Activated CD4-positive, alpha-beta T cell treated with anti-CD3 and anti-CD28 coated beads, Interleukin-2, Interleukin-6, amounts not matched to agents 100 ng/mL and 50 ng/mL, durations not matched to agents 16 hours and 8 hours (primary cell): ENCODE measurements around the gene KIF3B.
"Not testable (repeated sequence)": the region's sequence is repeated elsewhere in the genome, so short reads cannot be mapped to it uniquely, and the experiment has no call there.

Source experiments
- DNase-seq: peaks from one replicate; pipeline ENCODE4 v3.0.0-alpha.2; 2020

KIF3B gene

DNA sequence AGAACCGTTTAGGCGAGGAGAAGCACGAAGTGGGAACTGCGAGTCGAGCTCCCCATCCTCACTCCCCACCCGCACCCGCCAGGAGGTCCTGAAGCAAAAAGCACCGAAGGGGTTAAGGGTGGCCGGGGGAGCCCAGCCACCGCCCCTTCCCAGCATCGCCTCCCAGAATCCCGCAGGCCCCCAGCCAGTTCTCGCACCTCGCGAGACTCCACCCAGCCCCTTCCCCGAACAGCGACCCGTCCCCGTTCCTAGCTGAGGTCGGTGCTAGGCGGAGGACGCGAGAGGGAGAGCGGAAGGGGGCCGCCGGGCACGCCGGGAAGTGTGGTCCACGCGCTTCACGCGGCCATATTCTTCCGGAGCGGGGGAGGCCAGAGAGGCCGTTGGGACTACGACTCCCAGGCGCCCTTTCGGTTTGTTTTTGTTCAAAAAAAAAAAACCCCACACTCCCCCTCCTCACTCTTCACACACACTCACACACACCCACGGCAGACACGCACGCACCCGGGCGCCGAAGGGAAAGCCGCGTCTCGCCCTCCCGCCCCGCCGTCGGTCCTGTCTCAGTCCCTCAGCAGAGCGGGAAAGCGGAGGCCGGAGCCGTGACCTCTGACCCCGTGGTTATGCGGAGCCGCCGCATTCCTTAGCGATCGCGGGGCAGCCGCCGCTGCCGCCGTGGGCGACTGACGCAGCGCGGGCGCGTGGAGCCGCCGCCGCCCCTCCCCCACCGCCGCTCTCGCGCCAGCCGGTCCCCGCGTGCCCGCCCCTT is 80.6 kb downstream of the KIF3B start, which contains the start of gene ASXL1:
Gene ASXL1 (plus strand): TSS at position 463 of the 763 bp plus-strand sequence. CDS start 445 bp downstream, outside the sequence.
- DNase-seq: peak; percentile 99

DNA sequence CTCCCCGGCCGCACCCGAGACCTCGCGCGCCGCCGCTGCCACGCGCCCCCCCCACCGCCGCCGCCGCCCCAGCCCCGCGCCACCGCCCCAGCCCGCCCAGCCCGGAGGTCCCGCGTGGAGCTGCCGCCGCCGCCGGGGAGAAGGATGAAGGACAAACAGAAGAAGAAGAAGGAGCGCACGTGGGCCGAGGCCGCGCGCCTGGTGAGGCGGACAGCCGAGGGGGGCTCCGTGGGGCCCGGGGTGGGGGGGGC is 81.1 kb downstream of the KIF3B start:
- no peak for DNase-seq

DNA sequence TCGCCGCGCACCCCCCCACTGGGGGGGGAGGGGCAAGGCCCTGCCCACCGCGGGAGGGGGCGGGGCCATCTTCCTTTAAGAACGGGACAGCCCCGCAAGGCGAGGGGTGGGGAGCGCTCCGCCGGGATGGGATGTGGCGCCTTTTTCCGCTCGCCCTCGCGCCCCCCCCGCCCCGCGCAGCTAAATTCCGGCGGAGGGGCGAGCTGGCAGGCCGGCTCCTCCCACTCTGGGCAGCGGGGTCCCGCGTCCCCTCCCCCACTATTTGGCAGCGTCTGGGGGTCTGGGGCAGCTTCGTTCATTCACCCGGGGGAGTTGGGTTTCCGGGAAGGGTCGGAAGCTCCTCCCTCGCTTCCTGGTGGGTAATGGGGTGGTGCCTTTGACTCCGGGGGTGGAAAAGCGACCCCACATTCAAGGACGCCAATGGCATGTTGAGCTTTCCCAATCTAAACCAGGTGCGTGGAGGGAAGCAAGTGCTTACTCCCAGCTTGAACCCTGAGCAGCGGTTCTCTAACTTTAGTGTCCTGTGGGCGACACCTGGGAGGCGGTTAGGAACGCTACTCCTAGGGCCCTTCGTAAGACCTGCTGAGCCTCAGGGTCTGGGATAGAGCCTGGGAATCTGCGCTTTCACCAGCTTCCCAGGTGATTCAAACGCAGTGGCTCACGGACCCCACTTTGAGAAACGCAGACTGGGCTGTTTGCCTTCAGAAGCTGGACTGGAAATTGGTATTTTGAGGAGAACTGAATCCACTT is 81.6 kb downstream of the KIF3B start:
- peak; percentile 86 for DNase-seq

DNA sequence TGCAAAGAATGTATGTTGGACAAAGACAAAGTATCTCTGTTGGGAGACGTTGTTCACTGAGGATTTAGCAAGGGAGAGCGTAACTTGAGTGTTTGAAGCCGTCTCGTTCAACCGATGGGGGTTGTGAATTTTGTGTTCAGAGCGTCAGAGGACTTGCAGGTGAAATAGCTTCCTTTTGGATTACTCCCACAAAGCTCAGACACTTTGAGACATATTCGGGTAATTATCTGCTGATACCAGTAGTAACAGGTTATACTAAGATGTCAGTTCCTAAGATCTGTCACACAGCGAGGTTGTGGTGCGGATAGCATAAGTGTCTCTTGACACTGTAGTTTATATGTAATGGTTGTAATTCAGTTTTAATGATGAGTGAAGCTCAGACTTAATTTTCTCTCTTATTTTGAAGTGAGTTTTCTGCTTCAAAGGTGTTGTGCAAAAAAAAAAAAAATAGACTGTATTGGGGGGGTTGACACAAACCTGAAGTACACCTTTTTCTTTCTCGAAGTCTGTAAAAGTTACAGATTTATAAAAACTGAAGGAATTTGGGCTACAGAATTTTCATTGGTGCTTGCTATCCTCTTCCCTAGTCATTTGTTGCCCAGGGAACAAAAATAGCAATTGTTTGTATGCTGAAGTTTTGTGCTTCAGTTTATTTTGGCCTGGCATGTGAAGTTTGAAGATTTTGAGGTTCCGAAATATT is 82.3 kb downstream of the KIF3B start:
- peak; percentile 36 for DNase-seq

DNA sequence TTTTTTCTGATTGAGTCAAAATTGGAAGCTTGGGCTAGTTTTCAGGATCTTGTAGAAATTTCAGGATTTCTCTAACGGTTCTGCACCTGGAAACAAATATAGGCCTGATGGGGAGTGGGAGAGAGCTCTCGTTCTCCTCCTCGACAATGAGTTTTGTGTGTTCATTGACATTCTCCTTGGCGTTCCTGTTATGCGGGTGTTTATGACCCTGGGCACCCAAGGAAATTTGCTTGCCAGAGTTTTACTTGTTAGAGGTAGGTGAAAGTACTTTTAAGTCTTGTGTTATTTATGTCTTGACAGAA is 82.8 kb downstream of the KIF3B start:
- DNase-seq: no peak

DNA sequence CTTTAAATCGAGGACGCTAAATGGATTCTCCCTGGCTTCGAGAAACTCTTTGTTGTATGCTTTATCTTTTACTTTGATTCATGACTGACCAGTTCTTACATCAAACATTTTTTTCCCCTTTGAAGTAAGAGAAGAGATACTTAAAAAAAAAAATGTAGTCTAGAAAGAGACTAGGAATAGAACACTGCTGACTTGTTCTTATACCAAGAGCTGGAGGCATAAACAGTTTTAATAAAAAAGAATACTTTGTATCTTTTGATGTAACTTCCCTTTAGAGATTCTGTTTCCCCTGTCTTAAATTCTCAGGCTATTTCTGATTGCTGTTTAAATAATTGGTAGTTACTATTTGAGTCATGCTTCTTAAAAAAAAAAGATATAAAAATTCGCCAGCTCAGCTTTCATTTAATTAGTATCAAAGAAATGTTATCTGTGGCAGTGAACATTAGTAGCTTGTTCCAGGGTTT is 85.5 kb downstream of the KIF3B start:
- no peak for DNase-seq

DNA sequence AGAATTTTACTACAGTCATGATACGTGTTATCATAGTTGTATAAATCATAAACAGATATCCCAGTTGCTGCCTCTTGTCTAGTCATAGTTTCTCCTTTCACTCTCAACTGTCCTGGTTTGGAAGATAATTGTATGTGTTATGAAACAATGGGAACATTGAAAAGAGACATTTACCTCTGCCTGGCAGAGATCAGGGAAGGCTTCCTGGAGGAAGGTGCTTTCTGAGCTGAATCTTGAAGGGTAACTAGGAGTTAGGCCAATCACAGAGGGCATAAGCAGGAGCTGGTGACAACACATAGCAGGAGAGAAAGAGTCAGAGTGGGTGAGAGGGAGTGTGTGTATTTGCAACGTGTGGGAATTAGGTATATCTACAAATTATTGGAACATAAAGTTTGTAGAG is 86.0 kb downstream of the KIF3B start:
- DNase-seq: no peak

DNA sequence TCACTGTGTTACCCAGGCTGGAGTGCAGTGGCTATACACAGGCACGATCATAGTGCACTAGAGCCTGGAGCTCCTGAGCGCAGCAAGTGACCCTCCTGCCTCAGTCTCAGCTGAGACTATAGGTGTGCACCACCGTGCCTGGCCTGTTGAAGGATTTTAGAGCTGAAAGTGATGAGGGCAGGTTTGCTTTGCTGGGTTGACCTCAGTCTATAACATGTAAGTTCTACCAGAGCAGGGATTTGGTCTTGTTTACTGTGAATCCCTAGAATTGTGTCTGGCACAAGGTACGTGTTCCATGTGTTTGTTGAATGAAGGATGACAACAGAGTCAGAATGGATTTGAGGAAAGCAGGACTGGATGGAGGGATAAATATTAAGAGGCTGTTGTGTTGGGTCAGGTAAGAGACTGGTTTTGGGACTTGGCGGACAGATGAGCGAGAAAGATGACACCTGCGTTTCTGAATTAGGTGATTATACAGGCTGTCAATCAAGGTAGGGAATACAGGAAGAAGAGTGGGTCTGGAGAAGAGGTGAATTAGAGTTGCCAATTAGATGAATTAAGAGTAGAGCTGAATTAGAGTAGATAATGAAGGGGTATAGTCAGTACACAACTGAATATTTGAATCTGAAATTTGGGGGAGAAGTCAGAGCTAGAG is 87.2 kb downstream of the KIF3B start:
- DNase-seq: no peak

DNA sequence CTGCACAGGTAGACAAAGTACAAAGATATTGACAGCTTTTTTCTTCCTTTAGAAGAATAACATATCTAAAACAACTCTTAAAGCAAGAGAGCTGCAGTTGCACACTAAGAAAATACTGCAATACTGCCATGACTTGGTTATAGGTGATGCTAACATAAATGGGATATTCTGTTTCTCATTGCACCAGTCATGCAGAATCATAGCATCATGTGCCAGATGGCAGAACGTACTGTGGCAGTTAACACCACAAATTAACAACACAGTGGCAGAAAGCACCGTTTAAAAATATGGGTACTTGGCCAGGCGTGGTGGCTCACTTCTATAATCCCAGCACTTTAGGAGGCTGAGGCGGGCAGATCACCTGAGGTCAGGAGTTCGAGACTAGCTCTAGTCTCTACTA is 88.1 kb downstream of the KIF3B start:
- DNase-seq: no peak

DNA sequence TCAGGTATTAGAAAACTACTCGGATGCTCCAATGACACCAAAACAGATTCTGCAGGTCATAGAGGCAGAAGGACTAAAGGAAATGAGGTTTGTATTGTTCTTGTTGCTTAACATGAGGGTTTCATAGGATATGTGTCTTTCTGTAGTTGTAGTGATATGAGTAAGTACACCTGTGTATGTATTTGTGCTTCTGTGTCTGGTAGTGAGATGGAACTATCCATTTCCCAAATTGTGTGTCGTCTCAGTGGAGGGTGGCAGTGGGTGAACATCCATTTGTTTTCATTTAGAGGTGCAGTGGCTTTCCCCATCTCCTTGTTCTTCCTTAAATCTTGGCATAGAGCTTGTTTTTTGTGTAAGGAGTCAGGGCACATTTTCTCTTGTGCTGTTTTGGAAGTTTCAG is 88.9 kb downstream of the KIF3B start:
- peak; percentile 45 for DNase-seq

DNA sequence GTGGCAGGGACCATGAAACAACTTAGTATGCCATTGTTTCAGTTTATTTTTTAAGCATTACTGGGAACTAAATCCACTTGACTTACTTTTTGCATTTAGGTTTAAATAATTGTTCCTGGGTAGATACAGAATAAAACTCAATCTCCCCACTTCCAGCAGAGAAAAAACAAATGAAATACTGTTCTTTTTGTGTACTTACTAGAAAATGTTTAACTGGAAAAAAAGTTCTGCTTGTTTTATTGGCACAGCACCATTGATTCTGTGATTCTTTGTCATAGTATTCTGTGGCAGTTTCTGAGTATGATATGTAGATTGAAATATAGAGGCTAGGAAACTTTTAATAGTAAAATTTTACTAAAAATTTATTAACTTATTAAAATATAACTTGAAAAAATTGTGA is 90.9 kb downstream of the KIF3B start:
- DNase-seq: no peak

DNA sequence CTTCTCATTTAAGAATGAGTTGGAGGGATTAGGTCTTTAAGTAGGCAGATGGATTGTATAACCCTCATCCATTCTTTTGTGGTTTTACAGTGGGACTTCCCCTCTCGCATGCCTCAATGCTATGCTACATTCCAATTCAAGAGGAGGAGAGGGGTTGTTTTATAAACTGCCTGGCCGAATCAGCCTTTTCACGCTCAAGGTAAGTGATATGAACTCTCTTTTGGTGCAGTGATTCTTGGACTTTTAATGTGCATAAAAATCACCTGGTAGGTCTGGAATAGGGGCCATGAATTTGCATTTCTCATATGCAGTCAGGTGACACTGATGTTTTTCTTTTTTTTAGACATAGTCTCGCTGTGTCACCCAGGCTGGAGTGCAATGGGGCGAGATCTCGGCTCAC is 91.5 kb downstream of the KIF3B start:
- no peak for DNase-seq

DNA sequence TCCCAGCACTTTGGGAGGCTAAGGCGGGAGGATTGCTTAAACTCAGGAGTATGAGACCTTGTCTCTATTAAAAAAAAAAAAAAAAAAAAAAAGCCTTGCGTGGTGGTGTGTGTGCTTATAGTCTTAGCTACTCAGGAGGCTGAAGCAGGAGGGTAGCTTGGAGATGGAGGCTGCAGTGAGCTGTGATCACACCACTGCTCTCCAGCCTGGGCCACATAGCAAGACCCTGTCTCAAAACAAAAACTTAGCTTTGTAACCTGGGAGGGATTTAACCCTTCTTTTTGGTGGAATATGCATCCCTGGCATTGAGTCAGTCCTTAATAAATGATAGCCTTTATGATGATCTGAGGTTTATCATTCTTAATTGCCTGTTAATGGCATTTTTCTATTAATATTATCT is 93.4 kb downstream of the KIF3B start:
- DNase-seq: no peak

DNA sequence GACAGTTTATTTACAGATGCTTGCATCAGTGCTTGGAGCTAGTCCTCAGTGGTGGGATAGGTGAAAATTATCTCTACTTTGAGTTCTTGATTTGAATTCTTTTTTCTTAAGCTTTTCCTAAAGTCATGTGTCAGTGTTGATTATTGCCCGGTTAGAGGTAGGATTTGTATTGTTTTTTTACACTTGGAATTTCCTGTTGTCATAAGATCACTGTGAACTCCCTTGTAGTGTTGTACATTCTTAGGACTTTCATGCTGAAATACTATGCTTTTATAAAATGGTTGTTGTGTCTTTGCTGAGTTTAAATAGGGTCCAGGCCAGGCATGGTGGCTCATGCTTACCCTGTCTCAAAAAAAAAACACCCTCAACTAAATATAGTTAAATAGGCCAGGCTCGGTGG is 101.0 kb downstream of the KIF3B start:
- no peak for DNase-seq

DNA sequence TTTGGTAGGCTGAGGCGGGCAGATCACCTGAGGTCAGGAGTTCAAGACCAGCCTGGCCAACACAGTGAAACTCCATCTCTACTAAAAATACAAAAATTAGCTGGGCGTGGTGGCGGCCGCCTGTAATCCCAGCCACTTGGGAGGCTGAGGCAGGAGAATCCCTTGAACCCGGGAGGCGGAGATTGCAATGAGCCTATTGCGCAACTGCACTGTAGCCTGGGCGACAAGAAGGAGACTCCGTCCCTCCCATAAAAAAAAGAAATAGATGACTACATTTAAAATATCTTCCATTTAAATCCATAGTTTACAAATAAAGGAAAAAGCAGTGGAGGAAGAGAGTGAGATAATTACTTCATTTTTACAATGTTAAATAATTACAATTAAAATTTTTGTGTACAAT is 102.6 kb downstream of the KIF3B start:
- not testable (repeated sequence) for DNase-seq

DNA sequence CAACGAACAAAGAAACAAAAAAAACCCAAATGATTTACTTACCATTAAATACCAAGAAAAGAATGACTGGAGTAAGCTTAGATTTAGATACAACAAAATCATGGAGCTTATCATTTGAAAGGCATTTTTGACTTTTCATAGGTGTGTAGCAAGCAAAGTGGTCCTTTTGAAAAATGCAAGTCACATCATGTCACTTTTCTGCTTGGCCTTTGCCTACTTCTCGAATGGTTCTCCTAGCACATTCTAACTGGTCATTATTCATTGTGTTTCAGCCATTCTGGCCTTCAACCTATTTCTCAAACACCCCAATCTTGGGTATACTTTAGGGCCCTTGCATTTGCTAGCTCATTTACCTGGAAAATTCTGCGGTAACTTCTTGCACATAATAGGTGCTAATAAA is 103.3 kb downstream of the KIF3B start:
- DNase-seq: no peak

DNA sequence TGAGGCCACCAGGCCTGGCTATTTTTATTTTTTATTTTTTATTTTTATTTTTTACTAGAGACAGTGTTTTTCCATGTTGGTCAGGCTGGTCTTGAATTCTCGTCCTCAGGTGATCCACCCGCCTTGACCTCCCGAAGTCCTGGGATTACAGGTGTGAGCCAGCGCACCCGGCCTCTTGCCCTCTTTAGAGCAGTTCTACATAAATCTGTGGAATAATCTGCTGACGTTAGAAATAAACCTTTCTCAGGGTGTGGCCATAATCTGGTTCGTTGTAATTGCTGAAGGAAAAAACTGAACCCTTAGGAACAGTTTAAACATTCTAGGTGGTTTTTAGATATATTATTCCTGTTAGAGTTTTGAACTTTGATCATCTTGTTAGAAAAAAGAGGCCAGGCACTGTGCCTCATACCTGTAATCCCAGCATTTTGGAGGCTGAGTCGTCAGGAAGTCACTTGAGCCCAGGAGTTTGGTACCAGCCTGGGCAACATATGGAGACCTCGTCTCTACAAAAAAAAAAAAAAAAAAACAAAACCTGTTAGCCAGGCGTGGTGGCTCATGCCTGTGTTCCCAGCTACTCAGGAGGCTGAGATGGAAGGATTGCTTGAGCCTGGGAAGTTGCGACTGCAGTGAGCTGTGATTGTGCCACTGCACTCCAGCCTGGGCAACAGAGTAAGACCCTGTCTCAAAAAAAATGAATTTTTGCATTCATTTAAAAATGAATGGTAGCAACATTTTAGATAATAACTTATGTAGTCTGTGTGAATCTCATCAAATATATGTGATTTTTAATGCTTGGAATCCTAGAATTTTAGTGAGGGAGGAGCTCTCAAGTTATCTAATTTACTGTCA is 104.9 kb downstream of the KIF3B start:
- no peak for DNase-seq

DNA sequence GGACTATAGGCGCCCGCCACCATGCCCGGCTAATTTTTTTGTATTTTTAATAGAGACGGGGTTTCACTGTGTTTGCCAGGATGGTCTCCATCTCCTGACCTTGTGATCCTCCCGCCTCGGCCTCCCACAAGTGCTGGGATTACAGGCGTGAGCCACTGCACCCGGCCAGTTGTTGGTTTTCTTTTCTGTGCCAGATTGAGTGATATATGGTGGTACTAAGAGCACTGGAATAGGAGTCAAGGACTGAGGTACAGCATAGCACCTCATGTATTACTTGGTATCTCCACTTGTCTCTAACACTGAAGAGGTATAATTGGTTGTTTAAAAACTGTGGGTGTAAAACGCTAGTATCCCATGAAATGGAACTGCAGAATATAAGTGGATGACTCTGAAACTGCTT is 106.0 kb downstream of the KIF3B start:
- not testable (repeated sequence) for DNase-seq
